HG03460 (cell line): Measurements from ENCODE around the gene NIPA2.

Experiments
- ATAC-seq: cut with Tn5 transposase; IDR thresholded peaks from one replicate; pipeline ENCODE4 v1.9.1; 2021; ENCODE audit not compliant: unreplicated experiment

The NIPA2 gene

DNA sequence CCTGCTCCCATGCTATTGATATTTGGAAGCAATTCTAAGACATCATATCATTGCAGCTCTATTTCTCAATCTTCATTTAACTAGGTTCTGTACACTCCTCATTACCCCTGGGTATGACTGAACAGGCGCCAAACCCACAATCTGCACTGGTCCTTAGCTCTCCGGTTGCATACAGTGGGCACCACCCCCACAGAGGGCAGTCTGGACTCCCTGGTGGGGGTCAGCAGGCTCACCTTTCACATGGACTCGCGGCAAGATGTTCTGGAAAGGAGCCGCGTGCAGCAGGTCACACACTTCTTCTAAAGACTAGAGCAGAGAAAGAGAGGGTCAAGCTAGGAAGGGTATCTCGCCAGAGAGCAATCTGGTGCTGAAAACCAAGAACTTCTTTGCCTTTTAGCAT lies 36.5 kb downstream of the NIPA2 start:
- ATAC-seq, result no peak

DNA sequence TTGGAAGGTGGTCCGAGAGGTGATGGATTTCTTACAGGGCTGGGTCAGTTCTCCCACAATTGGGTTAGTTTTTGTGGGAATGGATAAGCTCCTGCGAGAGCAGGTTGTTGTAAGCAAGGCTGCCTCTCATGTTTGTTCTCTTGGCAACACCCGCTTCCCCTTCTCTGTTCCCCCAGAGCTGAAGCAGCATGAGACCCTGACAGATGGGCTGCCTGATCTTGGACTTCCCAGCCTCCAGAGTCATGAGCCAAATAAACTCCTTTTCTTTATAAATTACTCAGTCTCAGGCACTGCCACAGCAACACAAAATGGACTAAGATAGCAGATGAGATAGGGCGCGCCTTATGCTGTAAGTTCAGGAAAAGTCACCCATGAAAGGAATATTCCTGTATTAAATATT lies 38.7 kb downstream of the NIPA2 start:
- ATAC-seq, result no peak

DNA sequence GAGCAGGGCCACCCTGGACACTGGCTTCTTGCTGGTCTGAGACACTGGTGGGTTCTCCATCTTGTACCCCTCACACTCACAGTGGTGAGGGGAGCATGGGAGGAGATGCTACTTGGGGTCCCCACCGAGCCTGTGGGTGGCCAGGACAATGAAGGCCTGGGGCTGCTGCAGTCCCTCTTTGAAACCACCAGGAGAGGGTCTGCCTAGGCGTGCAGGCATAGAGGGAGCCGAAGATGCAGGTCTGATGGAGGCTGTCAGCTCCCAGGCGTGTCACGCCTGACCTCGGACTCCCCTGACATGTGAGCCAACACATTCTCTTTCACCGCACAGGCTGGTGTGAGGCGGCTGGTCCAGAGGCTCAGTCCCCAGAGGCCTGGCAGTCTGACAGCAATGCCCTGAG lies 39.1 kb downstream of the NIPA2 start:
- no peak for ATAC-seq

DNA sequence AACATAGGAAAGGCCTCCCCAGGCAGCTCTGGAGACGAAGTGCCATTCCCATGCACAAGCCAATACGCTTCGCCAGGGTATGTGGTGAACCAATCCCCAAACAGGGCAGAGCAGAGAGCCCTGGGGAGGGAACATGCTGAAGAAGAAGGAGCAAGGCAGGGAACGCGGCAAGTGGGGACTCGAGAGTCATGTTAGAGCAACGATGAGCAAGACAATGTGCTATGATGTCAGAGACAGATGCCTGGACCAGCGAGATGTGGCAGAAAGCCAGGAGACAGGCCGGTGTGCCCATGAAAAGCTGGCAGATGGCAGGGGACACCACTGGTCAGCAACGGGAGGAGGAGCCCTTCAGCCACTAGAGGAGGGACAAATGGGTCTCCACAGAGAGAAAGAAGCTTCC lies 39.6 kb downstream of the NIPA2 start:
- ATAC-seq, result no peak

DNA sequence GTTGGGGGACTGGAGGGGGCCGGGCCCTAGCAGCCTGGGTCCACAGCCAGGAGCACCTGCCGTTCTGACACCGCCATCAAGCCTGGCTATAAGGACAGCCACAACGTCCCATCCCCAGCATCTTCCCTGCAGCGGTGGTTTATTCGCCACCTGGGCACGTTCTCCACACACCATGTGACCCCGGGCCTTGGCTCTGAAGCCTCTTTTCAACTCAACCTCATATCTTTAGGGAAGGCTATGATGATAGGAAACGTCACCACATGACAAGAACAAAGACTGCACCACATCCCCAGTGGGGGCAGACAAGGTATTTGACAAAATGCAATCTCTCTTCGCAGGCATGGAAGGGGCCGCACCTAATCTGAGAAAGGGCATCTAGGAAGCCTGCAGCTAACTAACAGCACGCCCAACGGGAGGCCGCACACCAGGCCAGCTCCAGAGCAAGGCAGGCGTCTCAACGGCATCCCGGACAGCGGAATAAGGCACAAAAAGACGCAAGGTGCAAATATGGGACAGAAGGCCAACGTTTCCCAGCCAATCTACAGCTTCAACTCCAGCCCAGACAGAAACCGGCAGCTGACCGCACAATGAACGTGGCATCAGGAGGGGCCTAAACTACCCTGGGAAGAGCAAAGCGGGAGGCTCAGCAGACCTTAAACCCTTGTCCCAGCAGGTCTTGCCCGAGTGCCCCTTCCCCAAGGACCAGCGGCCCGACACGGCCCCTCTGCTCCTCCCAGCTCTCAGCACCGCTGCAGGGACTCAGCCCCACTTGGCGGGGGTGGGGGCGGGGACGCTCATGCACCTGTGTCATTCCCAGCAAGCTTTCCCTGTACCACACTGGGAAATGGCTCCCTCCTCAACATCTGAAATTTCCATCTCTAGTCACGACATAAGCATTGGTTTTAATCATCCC lies 41.9 kb downstream of the NIPA2 start:
- no peak for ATAC-seq

DNA sequence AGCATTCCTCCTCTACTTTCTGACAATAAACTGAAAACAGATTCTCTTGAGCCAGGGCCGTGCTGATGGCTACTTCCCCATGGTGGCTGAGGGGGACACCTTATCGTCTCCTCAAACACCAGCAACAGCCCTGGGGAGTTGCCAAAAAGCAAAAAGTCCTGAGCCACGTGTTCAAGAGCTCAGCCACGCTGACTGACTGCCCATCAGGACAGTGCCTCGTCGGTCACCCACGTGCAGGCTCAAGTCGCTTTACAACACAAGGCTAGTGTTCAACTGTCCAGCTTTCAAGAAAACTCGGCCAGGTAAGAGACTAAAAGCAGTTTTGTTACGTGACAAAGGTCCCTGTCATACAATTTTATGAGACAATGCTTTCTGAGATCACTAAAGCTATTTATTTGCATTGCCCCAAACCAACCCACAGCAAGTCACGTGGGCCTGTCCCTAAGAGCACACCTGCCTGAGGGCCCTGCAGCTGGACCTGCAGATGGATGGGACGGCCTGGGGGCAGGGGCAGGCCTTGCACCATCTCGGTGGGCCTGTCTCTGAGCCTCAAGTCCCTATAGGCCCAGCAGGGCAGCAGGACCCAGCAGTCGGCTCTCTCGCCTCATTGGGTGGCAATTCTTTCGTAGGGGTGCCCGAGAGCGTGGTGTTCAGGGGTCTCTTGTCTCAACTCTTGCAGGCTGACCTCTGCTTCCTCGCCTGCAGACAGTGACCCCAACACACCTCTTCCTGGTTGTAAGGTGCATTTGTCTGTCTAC lies 42.7 kb downstream of the NIPA2 start:
- no peak for ATAC-seq

DNA sequence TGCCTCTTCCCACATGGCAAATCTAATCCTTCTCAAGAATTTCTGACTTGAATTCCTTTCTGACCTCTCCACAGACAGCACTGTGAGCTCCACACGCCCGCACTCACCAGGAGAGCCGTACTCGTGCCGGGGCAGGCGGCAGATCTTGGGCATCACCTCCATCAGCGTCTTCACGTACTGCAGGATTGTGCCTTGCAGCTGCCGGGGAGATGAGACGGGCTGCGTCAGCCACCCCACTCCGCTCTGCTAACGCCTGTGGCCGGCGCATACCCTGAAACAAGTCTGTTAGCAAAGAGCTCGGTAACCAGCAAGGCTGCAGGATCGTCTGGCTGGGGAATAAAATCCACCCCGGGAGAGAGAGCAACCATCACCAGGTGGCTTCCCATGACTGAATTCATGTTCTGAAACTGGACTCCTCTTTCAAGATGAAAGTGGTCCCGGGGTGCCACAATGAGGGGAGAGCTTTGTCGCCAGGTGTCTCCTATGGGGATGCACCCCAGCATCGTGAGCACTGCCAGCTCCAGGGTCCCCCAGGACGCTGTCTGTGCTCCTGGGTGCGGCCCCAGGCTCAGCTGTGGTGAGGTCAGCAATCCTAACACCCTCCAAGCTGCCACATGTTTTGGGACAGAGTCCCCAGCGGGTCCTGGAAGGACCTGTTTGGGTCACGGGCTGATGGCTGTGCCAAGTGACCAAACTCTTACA lies 43.4 kb downstream of the NIPA2 start:
- no peak for ATAC-seq

DNA sequence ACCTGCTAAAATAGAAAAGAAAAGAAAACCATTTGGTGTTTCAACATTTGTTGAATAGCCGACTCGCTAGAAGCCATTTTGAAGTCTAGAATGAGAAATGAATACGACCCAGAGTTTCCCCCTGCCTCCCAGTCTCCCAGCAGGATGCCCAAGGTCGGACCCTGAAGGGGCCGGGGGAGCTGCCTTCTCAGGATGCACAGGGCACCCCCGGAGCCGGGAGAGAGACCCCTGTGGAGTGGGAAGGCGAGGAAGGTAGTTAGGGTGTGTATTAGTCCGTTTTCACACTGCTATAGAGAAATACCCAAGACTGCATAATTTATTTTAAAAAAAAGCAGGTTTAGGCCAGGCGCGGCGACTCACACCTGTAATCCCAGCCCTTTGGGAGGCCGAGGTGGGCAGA lies 44.7 kb downstream of the NIPA2 start:
- ATAC-seq, result no peak

DNA sequence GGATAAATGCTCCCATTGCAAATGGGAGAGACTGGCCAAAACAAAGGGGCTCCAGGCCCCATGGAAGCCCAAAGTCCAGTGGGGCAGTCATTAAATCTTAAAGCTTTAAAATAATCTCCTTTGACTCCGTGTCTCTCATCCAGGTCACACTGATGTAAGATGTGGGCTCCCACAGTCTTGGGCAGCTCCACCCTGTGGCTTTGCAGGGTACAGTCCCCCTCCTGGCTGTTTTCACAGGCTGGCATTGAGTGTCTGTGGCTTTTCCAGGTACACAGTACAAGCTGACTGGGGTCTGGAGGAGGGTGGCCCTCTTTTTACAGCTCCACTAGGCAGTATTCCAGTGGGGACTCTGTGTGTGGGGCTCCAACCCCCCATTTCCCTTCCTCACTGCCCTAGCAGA lies 45.9 kb downstream of the NIPA2 start:
- no peak for ATAC-seq

DNA sequence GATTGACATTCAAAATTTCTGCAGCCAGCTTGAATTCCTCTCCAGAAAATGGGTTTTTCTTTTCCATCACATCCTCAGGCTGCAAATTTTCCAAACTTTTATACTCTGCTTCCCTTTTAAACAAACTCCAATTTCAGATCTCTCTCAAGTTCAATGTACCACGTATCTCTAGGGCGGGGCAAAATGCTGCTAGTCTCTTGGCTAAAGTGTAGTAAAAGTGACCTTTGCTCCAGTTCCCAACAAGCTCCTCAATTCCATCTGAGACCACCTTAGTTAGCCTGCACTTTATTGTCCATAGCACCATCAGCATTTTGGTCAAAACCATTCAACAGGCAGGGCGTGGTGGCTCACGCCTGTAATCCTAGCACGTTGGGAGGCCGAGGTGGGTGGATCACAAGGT lies 46.7 kb downstream of the NIPA2 start:
- no peak for ATAC-seq

DNA sequence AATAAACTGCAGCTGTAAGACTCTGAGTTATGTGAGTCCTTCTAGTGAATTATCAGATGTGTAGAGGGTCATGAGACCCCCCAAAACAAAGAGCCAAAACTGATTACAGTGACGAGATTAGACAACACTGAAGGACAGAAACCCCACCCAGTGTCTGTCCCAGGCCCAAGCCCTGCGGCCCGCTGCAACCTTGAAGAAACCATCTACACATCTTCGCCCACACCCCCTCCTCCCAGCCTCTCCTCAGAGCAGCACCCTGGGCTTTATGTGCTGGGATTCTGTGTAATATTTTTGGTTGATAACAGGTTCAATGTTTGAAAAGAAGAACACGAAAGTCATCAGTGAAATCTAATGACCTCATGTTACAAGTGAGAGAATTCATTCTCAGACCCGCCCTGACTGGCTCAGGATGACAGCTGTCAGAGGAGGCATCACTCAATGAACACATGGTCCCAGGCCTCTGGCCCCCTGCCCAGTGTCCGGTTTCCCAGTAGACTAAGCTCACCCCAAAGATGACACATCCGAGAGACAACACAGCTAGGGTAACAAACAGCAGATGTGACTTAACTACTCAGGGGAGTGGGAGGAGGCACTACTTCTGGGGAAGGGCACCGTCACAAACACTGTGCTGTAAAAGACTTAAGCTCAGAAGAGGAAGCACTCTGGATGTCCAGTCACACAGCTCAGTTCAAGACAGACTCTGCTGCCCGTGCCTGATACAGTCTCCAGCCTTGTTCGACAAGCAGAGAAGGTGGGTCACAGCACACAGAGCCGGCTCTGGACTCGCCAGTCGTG lies 48.9 kb downstream of the NIPA2 start:
- ATAC-seq, result no peak

DNA sequence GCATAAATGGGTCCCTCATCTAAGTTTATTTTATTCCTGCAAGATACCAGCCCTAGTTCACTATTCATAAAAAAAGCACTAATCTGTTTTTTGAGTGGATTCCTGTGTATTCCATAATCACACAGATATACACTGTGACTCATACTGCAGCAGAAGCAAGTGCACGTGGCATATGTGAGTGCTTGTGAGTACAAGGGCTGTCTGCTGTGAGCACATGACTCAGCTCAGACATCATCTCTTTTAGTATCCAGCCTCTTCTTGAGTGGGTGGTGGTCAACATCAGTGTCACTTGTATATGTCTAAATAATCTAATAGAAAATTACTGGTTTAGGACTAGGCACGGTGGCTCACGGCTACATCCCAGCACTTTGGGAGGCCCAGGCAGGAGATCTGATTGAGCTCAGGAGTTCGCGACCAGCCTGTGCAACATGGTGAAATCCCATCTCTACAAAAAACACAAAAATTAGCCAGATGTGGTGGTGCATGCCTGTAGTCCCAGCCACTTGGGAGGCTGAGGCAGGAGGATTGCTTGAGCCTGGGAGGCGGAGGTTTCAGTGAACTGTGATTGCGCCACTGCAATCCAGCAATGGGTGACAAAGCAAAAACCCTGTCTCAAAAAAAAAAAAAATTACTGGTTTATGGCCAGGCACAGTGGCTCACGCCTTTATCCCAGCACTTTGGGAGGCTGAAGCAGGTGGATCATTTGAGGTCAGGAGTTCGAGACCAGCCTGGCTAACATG lies 49.8 kb downstream of the NIPA2 start:
- no peak for ATAC-seq

DNA sequence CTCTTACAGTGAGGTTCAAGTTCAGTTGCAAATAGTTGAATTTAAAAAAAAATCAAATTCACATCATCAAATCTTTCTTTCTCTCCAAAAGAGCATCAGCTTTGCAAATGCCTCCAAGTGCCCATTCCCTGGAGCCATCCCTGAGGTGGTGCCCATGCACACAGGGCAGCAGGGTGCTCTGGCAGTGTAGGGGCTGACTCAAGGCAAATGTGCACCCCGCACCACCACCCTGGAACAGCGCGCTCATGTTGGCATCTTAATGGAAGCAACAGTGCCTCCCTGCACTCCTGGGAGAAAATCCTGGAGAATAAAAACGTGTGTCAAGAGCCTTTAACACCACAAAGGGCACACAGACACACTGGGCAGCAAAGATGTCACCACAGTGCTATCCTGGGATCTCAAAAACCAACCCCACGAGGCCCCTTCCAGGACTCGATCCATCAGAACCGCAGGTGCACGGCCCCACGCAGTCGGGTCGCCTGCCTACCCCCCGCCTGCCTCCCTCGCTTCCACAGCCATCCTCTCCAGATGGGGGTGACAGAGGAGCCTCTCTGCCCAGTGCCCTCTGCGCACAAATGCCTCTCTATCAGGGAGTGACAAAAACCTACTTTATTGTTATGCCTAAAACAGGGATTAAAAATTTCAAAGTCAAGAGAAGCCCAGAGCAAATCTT lies 50.8 kb downstream of the NIPA2 start:
- no peak for ATAC-seq

DNA sequence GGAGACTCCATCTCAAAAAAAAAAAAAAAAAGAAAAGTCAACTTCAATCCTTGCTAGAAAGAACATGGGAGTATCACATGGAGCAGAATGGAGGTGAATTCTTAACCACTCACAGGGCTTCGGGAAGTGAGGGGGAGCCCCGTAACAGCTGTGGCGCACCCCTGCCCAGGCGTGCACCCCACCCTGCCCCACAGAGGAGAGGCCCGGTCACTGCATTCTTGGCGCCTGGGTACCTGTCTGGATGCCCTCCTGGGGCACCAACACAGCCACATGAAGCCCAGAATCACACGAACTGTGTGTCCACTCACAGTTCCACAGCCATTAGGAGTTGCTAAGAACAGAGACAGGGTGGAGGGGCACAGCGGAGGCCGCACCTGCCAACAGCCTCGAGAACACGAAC lies 51.8 kb downstream of the NIPA2 start:
- ATAC-seq, result no peak

DNA sequence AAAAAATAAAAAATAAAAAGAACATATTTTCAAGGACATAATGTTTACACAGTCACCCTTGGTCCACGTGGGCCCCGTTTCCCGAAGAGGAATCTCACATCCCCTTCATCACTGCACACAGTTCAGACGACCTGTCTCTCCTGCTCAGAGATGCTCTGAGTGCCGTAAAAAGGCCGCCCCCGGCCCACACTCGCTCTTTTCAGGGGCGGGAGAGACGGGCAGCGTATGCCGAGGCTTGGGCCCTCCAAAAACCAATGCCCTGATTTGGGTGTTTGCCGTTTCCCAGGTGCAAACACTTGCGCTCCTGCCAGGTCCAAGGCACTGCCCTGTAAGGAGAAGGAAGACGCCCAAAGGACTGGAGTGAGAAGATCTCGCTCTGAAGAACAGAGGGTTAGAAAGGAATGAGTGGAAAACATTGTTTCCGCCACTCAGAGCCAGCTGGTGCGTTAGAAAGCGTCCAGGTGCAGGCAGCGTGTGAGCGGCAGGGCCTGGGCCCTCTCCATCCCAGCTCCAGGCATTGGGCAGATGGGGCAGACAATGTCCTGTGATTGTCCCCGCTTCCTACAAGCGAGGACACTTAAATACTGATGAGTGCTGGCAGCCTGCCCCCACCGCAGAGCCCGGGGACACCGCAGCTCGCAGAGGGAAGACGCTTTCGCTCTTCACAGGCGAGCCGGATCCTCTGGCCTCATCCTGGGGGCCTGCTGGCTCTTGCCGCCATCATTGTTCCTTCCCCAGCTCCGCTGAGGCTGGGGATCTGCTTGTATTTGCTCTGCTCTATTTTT lies 53.2 kb downstream of the NIPA2 start:
- no peak for ATAC-seq

DNA sequence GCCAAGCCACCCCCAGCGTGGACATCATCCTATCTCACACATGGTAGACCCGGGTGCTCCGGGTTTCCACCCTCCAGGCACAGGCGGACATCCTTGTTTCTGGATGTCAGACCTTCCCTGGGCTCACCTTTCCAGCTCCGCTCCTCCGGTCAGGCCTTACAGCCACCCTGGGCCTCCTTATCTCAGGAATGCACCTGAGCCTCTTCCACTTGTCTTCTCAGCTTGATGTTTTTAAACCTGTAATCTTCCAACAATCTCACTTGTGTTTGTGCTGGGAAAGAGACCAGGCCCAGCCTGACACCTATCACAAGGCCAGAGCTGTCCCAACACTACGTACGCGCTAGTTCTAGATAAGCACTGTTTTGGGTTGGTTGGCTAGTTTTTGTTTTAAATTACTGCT lies 53.9 kb downstream of the NIPA2 start:
- ATAC-seq, result no peak

DNA sequence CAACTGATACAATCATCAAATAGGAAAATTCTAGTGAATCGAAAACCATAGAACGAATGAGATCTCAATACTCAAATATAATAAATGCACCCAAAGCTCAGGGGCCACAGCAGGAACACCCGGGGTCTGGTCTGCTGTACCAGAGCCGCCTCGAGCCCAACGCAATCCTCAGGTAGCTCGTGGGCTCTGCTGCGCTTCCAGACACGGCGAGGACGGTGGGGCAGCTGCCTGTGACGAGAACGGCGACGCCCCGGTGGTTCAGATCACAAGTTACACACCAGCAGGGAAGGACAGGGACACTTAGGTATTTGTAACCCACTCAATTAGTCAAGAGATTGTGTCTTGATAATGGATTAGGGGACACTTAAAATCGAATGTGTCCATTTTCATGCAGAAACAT lies 54.6 kb downstream of the NIPA2 start:
- ATAC-seq, result no peak

DNA sequence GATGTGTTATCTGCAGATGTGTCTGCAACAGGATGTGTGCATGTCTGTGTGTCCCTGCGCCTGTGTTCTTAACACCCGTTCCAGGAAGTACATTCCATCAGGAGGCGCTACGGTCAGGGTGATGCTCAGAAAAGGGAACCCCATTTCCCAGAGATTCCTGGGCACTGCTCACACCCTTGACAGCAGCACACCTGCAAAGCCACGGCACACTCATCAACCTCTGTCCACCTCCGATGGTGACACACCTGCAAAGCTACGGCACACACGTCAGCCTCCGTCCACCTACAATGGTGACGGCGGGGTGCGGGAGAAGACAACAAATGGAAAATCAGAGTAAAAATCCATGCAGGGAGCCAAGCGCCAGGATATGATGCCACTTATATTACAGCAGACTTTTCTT lies 55.4 kb downstream of the NIPA2 start:
- ATAC-seq, result no peak
